Heart left ventricle (tissue), 16 donors: ENCODE results near the gene MYOF. TPM values are rescaled to one million over a fixed set of nuclear protein-coding genes. Genes with fewer than 3 reads are reported as not detected.

Experiments
- ATAC-seq, 4 donors: fragments of 200-7000 bp; cut with Tn5 transposase; one replicate each; pipeline ENCODE4 v1.9.1; 2020 to 2022; ENCODE audit warnings: moderate library complexity in 4 of 4, mild to moderate bottlenecking in 3 of 4, moderate number of reproducible peaks in 1 of 4
- DNase-seq, 5 donors: peaks; one replicate each; pipeline ENCODE4 v3.0.0-alpha.2; 2020
- H3K27ac ChIP-seq, 12 donors: fragments of 200-600 bp; sonication (generic) in 4 of 12; one replicate each; pipeline versions ENCODE4 v1.5.0 to v1.8.0; 2016 to 2022; ENCODE audit warnings: mild to moderate bottlenecking in 2 of 12
- H3K27me3 ChIP-seq, 9 donors: fragments of 200-600 bp; sonication (generic) in 2 of 9; one replicate each; pipeline versions ENCODE4 v1.5.1 to v1.8.0; 2016 to 2022; ENCODE audit warnings: mild to moderate bottlenecking in 3 of 9
- H3K36me3 ChIP-seq, 9 donors: fragments of 200-600 bp; sonication (generic) in 2 of 9; one replicate each; pipeline versions ENCODE4 v1.5.0 to v1.8.0; 2018 to 2022; ENCODE audit warnings: mild to moderate bottlenecking in 2 of 9
- H3K4me1 ChIP-seq, 12 donors: fragments of 200-600 bp; sonication (generic) in 4 of 12; one replicate each; pipeline versions ENCODE4 v1.5.0 to v1.8.0; 2016 to 2022; ENCODE audit warnings: mild to moderate bottlenecking in 3 of 12
- H3K4me3 ChIP-seq, 12 donors: fragments of 200-600 bp; sonication (generic) in 4 of 12; one replicate each; pipeline versions ENCODE4 v1.5.0 to v1.8.0; 2017 to 2022; ENCODE audit warnings: mild to moderate bottlenecking in 9 of 12, moderate library complexity in 4 of 12
- H3K9me3 ChIP-seq, 12 donors: fragments of 200-600 bp; sonication (generic) in 4 of 12; one replicate each; pipeline versions ENCODE4 v1.5.0 to v1.8.0; 2016 to 2022; ENCODE audit warnings: mild to moderate bottlenecking in 1 of 12
- POLR2A ChIP-seq, 2 donors: fragments of 450-650 bp; IDR thresholded peaks; one replicate each; pipeline ENCODE4 v1.6.1; 2017; ENCODE audit warnings: antibody characterized with exemption in 2 of 2, mild to moderate bottlenecking in 2 of 2, moderate library complexity in 2 of 2
- WGBS, 4 donors: extraction: QIAGEN DNeasy Blood & Tissue Kit in 2 of 4; methylation state at CpG; one replicate each; pipeline versions ENCODE4 v1.1.5 to v1.1.7; 2013 to 2018; 5-methylcytosine and 5-hydroxymethylcytosine counted together
- intact Hi-C, 10 donors: fragments of 100-400 bp; cut with DNase I; formaldehyde crosslinking; loops; one replicate each; pipeline versions ENCODE4 v1.11.1 to v1.14.2; 2022
- polyA plus RNA-seq, 2 donors: library from polyadenylated mRNA; stranded (reverse); fragments of 200-250 nt; gene quantifications; one replicate each; pipeline ENCODE4 v1.2.3, GENCODE V29; 2013
- total RNA-seq, 9 donors: library from RNA; depleted of rRNA in 2 of 9; stranded (reverse); fragments of >200 nt in 2 of 9; fragmentation: NEBNext Ultra II Directional in 3 of 9; extraction: Animal tissue kit (Norgen Biotek cat#: 25700) in 3 of 9; gene quantifications; one replicate each; pipeline versions ENCODE4 v1.1.0 to v1.2.4, GENCODE V29; 2016 to 2023
- TF ChIP-seq, protein P1 (sequence below), 12 donors: fragments of 200-600 bp; sonication (generic) in 4 of 12; IDR thresholded peaks; one replicate each; pipeline versions ENCODE4 v1.5.0 to v1.8.0; 2018 to 2022; ENCODE audit warnings: antibody characterized with exemption in 12 of 12, mild to moderate bottlenecking in 5 of 12
- donor health status: ischemic (EF 13 %, LVEDD 7.1; RV severe dilation, severe dysfunction).
- donor health status: healthy with polysubstance abuse.
- donor health status: DM: no; HTN: yes; CAD: no.
- donor health status: DM: no; HTN: no; CAD: no.
- donor health status: ischemic (EF 25% LVEDD 6.9; RV normal size, moderate dysfunction).
- donor health status: ischemic (EF 25% LVEDD 5.7; RV mildly dilated, moderate dysfunction).
- donor health status: healthy.
- donor health status: DM: yes; HTN: yes; CAD: no.
- donor health status: ischemic (EF 35%, LVEDD 5.7; RV mildly dilated, moderate dysfunction).
- donor health status: nonischemic (EF 11% LVEDD 7.7; RV severe dilation, severe dysfunction).
- donor health status: DM: yes; HTN: yes; CAD: no.
- donor health status: PGD.
- donor health status: ischemic (EF 29% LVEDD 5.4; RV normal size, mild dysfunction).
- donor health status: nonischemic (EF 23%, LVEDD 6.1; RV moderate dilation, normal function).

MYOF gene
- total and polyA plus RNA-seq, 11 donors, result 13.2 to 64.5 (median 21.6) TPM

DNA sequence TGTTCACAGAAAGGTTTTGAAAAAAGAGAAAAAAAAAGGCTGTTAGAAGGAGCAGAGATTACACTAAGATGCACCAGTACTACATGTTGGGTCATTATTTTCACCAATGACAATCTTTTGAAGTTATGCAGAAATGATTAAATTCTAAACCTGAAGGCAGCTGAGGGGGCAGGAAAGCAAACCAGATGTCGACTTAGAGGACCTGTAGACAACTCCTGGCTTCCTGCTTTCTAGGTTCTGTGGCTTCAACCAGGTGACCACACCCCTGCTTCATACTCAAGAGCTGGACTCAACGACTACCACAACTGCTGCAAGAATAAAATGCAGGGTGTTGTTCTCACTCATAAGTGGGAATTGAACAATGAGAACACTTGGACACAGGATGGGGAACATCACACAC, 30.0 kb downstream of the MYOF start:
- no peaks in the 10 kb centered on the region for H3K27me3 ChIP-seq
- H3K4me1 ChIP-seq, result peaks cover 0 to 21% (median 0%) of the 10 kb centered on the region in 12 donors
- no peak for ATAC-seq
- no peak overlapping the region for H3K4me3 ChIP-seq
- DNase-seq, result no peak
- intact Hi-C loops, result no loop called here
- no peaks in the 10 kb centered on the region for H3K9me3 ChIP-seq
- TF ChIP-seq, protein P1, sequence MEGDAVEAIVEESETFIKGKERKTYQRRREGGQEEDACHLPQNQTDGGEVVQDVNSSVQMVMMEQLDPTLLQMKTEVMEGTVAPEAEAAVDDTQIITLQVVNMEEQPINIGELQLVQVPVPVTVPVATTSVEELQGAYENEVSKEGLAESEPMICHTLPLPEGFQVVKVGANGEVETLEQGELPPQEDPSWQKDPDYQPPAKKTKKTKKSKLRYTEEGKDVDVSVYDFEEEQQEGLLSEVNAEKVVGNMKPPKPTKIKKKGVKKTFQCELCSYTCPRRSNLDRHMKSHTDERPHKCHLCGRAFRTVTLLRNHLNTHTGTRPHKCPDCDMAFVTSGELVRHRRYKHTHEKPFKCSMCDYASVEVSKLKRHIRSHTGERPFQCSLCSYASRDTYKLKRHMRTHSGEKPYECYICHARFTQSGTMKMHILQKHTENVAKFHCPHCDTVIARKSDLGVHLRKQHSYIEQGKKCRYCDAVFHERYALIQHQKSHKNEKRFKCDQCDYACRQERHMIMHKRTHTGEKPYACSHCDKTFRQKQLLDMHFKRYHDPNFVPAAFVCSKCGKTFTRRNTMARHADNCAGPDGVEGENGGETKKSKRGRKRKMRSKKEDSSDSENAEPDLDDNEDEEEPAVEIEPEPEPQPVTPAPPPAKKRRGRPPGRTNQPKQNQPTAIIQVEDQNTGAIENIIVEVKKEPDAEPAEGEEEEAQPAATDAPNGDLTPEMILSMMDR (IDR thresholded peaks at IDR 0.05), result no peak
- no peak for TF ChIP-seq POLR2A (IDR thresholded peaks at IDR 0.05)
- no peak overlapping the region for H3K27ac ChIP-seq
- H3K36me3 ChIP-seq, result peaks cover 0 to 69% (median 38%) of the 10 kb centered on the region in 9 donors
- WGBS, 4 donors, result 40 to 64% (median 54%) methylated on average over 2 of the region's 2 CpGs

DNA sequence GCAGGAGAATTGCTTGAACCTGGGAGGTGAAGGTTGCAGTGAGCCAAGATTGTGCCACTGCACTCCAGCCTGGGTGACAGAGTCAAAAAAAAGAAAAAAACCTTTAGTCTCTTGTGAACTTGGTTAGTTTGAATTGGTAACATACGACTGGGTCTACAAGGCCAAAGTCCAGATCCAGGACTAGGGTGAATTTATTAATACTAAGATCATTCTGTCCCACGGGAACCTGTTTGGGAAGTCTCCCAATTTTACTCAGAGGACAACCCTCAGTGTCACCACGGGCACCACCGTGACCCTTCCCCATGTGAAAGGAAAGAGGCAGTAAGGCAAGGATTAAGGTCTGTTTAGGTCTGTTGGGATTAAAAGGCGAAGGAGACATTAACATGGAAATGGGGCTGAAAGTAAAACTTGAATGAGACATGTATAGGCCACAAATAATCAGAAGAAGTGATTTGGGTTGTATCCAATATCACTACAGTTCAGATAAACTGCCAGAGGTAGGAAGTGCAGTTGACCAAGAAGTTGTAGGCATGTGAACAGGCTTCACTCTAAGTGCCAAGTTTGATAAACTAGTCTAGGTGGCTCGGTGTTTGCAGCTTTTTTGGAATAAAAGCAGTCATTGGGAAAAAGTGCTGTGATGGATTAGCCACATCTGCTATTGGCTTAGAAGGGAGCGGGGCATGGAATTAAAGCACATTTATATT, 30.7 kb downstream of the MYOF start:
- WGBS, 4 donors, result 57 to 64% (median 61%) methylated on average over 7 of the region's 7 CpGs

DNA sequence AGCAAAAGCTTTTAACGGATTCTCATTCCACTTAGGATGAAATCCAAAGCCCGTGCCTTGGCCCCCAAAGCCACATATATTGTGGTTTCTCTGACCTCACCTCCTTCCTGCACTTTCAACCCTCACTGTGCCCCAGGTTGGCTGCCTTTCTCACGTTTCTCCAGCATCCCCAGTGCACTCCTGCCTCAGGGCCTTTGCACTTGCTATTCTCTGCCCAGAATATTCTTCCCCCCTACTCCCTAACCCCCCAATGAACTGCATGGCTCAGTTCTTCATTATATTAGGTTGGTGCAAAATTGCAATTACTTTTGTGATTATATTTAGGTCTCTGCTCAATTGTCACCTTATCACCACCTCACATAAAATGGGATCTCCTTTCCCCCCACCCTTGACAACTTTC, 34.2 kb downstream of the MYOF start:
- no peak overlapping the region for H3K27ac ChIP-seq
- intact Hi-C loops, result no loop called here
- peaks cover 0 to 44% (median 18%) of the 10 kb centered on the region in 12 donors for H3K4me1 ChIP-seq
- H3K36me3 ChIP-seq, result peaks cover 0 to 48% (median 31%) of the 10 kb centered on the region in 9 donors
- 56 to 85% (median 64%) methylated on average over 3 of the region's 3 CpGs for WGBS, 4 donors
- DNase-seq (no peak), ATAC-seq (no peak)
- no peaks in the 10 kb centered on the region for H3K9me3 ChIP-seq
- H3K27me3 ChIP-seq, result no peaks in the 10 kb centered on the region
- TF ChIP-seq POLR2A (IDR thresholded peaks at IDR 0.05), result no peak
- TF ChIP-seq, protein P1 (IDR thresholded peaks at IDR 0.05), result no peak
- no peak overlapping the region for H3K4me3 ChIP-seq

More for the DNA sequence above, 30.7 kb downstream of the MYOF start:
- ATAC-seq (no peak), DNase-seq (no peak)
- intact Hi-C loops, result no loop called here
- H3K27ac ChIP-seq, result no peak overlapping the region
- H3K4me1 ChIP-seq, result peaks cover 0 to 16% (median 0%) of the 10 kb centered on the region in 12 donors
- no peaks in the 10 kb centered on the region for H3K9me3 ChIP-seq
- TF ChIP-seq POLR2A (IDR thresholded peaks at IDR 0.05), result no peak
- TF ChIP-seq, protein P1 (IDR thresholded peaks at IDR 0.05), result no peak
- peaks cover 0 to 64% (median 35%) of the 10 kb centered on the region in 9 donors for H3K36me3 ChIP-seq
- no peak overlapping the region for H3K4me3 ChIP-seq
- H3K27me3 ChIP-seq, result no peaks in the 10 kb centered on the region

DNA sequence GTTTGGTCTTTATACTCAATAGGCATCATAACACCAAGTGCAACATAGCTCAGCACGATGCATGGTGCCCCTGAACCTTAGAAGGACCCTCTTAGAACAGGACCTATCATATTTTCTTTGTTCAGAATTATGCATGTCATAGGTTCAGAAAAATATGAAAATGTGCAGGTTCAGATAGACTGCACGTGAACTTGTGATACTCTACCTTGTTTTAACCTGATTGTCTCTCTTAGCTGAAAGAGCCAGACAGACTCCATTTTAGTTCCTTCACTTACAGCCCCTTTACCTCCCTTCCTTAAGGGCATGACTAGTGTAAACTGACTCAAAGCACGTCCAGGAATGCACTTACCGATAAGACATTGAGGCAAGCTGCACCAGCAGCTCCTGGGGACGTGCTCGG, 35.1 kb downstream of the MYOF start:
- WGBS, 4 donors, result 72 to 78% (median 75%) methylated on average over 6 of the region's 6 CpGs
- Histone ChIP-seq H3K9me3 (no peaks in the 10 kb centered on the region), H3K27ac (peak overlapping the region in 1 of 12 donors; percentile 98), H3K27me3 (no peaks in the 10 kb centered on the region), H3K4me3 (no peak overlapping the region), H3K36me3 (peaks cover 0 to 48% (median 31%) of the 10 kb centered on the region in 9 donors), H3K4me1 (peaks cover 0 to 49% (median 24%) of the 10 kb centered on the region in 12 donors)
- TF ChIP-seq POLR2A (IDR thresholded peaks at IDR 0.05), result no peak
- TF ChIP-seq, protein P1 (IDR thresholded peaks at IDR 0.05), result no peak
- DNase-seq (no peak), ATAC-seq (no peak)
- intact Hi-C loops, result no loop called here
